ENCODE data around the gene HSPA12B.

Gene HSPA12B

DNA sequence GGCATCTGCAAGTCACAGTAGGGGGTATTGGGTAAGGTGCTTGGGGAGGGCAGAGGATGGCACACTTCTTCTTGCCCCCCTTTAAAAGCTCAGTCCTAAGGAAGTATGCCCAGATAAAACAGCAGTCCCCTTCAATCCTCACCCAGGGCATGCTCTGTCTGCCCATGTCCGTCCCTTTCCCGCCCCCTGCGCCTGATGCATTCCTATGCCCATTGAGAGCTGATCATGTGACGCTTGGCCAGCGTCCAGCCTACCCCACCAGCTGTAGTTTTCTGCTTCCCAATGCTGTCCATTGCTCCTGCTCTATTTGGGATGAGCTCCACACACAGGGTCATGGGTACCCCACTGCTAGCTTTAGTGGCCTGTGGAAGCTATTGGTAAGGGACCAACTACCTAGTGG, 28.4 kb upstream of the HSPA12B start:
- no peak for DNase-seq (ENCODE audit: low read depth)

GRCh38 chr20:3705491-3705969, 27.0 kb upstream of the HSPA12B start:
- DNase-seq (ENCODE audit: low read depth), result no peak

DNA sequence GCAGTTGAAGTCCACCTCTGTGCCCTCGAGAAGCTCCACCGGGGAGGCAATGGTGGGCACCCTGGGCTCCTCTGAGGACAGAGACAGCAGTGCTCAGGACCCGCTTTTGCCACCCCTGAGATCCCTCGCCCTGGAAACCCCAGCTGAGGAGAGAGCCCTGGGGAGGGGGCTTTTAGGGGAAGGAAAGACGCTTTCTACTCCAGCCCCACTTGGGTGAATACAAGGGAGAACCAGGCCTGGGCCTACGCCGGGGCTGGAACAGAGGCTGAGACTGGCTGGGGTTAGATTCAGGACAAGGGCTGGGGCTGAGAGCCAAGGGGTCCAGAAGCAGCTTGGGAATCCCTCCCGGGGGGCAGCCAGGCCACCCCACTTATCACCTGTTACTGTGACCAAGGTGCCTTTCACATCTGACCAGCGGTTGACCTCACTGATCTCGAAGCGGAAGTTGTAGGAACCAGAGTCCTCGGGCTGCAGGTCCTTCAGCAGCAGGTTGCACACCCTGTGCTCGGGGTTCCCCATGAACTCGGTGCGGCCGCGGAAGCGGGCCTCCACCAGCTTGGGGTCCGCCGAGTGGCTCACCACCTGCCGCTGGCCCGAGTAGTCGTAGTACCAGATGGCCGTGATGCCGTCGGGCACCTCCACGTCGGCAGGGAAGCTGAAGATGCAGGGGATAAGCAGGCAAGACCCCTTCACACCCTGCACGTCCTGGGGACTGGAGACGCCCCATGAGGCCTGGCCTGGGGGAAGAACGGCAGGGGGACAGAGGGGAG, 26.3 kb upstream of the HSPA12B start:
- DNase-seq (ENCODE audit: low read depth), result no peak

GRCh38 chr20:3706774-3707507, 25.5 kb upstream of the HSPA12B start:
- no peak for DNase-seq (ENCODE audit: low read depth)

DNA sequence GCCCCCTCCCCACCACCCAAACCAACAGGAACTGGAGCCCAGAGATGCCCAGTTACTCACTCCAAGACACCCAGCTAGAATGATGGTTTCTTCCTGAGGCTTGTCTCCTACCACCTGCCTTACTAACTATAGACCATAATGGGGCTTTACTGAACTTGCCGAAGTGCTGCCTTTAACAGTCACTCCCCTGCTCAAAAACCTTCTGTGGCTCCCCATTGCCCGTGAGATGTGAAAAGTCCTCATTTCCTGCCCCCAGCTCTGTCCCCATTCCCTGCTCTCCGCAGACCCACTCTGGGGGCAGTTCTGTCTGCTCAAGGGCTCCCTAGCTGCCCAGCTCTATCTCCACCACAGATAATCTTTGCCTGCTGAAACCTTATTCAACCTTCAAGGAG, 25.0 kb upstream of the HSPA12B start:
- DNase-seq (ENCODE audit: low read depth), result no peak

- DNase-seq (ENCODE audit: low read depth), result no peak
Measured at GRCh38 chr20:3710011-3710466, 22.4 kb upstream of the HSPA12B start.

DNA sequence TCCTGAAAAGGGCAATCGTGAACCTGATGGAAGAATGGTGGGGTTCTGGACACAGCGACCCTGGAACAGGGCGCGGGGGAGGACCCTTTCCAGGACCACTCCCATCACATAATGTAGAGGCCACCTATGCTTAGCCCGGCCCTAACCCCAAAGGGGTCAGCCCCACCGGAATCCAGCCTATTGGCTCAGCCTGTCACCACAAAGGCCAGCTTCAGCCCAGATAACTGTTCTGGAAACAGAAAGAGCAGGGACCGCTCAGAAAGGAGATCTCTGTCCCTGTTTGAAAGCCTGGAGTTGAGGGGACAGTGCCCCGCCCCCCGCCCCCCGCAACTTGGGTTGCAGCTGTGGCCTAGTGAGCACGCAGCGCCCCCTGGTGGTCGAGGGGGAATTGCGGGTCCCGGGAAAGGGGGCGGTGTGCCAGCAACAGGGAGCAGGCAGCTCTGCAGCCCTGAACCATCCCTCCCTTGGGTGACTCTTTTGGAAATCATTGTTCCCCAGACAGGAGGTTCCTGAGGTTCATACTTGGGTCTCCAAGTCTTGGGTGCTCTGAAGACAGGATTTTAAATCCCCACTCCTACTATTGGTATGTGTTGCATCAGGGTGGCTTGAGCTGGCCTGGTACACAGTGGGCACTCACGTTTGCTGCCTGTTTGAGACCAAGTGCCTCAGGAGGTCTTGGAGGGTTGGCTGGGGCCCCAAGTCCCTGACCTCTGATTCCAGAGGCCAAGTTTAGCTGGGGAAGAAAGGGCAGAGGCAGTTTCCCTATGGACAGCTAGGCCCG, 21.6 kb upstream of the HSPA12B start:
- DNase-seq (ENCODE audit: low read depth), result peak; percentile 62

DNA sequence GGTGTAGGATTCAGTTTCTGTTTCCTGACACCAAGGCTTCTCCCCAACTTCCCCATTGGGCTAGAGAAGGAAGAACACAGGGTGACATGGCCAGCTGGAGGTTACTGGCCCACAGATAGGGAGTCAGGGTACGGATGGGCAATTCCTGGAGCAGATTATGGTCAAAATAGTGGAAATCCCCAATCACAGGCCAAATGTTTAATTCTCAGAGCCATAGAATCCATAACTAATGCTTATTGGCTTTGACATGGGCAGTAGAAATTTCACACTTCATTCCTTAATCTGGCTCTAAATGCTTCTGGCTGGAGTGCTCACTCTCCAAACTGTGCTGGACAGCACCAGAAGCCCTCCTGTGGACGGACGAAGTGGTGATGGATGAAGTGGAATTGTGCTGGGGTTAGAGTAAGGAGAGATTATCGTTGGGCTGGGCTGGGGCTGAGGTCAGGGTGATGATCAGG, 21.0 kb upstream of the HSPA12B start:
- DNase-seq (ENCODE audit: low read depth), result no peak

- DNase-seq (ENCODE audit: low read depth), result no peak
Measured at GRCh38 chr20:3712279-3712873, 20.1 kb upstream of the HSPA12B start, which contains the start of gene SIGLEC1. Gene SIGLEC1 (minus strand): TSS chr20:3712600. CDS start chr20:3707128, 5,472 bp downstream.

GRCh38 chr20:3714092-3714491, 18.4 kb upstream of the HSPA12B start:
- no peak for DNase-seq (ENCODE audit: low read depth)

DNA sequence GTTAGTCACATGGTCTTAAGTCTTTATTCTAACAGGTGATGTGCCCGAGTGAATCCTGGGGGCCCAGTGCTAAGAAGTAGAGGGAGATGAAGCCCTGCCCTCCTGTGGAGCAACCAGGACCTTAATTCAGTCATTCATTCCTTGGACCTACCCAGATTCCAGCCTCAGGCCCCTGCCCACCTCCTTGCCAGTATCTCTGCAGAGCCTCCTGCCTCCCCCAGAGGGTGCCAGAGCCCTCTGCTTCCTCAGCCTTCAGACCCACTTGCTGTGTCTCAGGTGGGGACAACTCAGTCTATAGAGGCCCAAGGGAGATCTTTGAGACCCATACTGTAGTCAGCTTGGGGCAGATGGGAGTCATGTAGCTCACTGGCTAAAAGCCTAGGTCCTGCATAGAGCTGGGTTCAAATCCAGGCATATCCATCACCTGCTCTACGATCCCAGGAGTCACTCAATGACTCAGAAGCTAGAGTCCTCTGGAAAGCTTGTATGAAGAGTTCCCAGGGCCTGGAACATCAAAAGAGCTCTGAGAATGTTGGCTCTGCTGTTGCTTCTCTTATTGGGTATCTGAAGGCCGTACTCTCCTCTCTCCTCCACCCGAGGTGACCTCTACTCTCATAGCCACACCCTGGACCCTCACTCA, 16.2 kb upstream of the HSPA12B start:
- no peak for DNase-seq (ENCODE audit: low read depth)

DNA sequence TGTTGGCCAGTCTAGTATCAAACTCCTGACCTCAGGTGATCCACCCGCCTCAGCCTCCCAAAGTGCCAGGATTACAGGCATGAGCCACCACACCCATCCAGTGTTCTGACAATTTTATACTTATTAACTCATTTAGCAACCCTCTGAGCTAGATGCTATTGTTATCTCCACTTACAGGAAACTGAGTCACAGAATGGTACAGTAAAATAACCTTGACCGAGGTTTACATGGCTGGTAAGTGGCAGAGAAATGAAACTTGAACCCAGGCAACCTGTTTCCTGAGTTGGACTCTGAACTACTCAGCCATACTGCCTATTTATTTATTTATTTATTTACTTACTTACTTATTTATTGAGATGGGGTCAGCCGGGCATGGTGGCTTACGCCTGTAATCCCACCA, 13.4 kb upstream of the HSPA12B start:
- DNase-seq (ENCODE audit: low read depth), result no peak

GRCh38 chr20:3720068-3720467, 12.4 kb upstream of the HSPA12B start:
- no peak for DNase-seq (ENCODE audit: low read depth)

DNA sequence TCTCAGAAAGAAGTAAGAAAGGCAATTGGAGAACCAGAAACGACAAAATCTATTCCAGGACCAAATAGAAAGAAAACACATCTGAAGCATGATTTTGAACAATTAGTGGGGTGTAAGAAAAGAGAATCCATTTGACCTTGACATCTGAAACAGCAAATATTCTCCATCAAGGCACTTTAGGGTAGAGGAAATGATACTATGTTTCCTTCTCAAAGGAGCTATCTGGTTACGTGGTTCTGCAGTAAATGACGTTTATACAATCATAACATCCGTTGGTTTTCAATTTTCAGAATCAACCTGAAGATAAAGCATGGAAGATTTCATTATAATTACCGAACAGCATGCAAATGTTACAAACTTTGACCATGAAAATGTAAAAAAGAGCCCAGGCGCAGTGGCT, 11.9 kb upstream of the HSPA12B start:
- DNase-seq (ENCODE audit: low read depth), result no peak

DNA sequence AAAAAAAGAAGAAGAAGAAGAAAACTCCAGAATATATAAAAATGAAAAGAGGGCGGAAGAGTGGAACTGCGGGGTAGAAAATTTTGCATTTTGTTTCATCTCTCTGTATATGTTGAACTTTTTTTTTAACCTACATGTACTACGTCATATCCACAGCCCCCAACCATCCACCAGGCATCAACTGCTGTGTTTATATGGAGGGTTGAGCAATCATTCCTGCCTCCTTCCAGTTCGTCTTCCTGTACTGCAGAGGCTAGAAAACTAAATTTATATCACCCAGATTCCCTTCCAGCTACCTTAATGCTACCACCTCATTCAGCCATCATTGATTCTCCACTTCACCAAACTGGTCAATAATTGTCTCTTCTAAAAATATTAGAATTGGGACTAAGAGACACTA, 10.6 kb upstream of the HSPA12B start:
- DNase-seq (ENCODE audit: low read depth), result no peak

DNA sequence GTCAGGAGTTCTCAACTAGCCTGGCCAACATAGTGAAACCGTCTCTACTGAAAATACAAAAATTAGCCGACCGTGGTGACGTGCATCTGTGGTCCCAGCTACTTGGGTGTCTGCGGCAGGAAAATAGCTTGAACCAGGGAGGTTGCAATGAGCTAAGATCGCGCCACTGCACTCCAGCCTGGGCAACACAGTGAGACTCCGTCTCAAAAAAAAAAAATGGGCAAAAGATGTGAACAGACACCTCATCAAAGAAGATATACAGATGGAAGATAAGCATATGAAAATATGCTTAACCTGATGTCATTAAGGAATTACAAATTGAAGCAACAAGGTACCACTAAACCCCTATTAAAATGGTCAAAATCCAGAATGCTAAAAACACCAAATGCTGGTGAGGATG, 9.2 kb upstream of the HSPA12B start:
- DNase-seq (ENCODE audit: low read depth), result no peak

GRCh38 chr20:3724356-3724755, 8.1 kb upstream of the HSPA12B start:
- no peak for DNase-seq (ENCODE audit: low read depth)

- no peak for DNase-seq (ENCODE audit: low read depth)
Measured at GRCh38 chr20:3727401-3728021, 5.0 kb upstream of the HSPA12B start.

DNA sequence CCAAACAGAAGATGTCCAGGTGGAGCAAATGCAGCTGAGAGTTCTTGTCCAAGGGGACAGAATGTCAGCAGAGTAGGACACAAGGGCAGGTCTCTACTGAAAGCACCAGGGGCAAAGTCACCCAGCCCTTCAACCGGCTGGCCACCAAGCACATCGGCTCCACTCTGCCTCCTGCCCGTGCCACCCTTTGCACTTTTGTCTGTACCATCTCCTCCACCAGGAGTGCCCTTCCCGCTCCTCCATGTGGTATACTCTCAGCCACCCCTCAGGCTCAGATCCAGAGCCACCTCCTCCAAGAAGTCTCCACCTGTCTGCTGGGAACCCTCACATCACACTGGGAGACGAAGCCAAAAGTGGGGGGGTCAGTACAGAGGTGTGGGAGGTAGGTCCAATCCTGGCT, 4.1 kb upstream of the HSPA12B start:
- no peak for DNase-seq (ENCODE audit: low read depth)

DNA sequence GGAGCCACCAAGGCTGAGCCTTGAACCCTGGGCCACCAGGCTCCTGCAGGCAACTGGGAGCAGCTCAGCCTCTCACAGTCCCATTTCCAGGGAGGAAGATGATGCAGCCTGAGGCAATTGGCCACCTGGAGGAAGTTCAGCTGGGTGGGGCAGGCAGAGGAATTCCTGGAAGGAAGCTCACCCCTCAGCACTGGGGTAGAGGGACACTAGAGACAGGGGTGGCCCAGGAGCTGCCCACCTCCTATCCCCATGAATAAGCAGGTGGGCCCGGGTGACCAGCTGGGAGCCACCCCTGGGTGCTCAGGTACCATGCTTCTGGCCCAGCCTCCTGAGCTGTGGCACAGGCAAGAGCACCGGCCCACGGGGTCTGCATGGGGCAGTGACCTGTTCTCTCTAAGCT, 3.6 kb upstream of the HSPA12B start:
- no peak for DNase-seq (ENCODE audit: low read depth)

- DNase-seq (ENCODE audit: low read depth), result no peak
Measured at GRCh38 chr20:3729378-3729777, 3.1 kb upstream of the HSPA12B start.
